Measurements from ENCODE around the gene ATXN1.

The ATXN1 gene

DNA sequence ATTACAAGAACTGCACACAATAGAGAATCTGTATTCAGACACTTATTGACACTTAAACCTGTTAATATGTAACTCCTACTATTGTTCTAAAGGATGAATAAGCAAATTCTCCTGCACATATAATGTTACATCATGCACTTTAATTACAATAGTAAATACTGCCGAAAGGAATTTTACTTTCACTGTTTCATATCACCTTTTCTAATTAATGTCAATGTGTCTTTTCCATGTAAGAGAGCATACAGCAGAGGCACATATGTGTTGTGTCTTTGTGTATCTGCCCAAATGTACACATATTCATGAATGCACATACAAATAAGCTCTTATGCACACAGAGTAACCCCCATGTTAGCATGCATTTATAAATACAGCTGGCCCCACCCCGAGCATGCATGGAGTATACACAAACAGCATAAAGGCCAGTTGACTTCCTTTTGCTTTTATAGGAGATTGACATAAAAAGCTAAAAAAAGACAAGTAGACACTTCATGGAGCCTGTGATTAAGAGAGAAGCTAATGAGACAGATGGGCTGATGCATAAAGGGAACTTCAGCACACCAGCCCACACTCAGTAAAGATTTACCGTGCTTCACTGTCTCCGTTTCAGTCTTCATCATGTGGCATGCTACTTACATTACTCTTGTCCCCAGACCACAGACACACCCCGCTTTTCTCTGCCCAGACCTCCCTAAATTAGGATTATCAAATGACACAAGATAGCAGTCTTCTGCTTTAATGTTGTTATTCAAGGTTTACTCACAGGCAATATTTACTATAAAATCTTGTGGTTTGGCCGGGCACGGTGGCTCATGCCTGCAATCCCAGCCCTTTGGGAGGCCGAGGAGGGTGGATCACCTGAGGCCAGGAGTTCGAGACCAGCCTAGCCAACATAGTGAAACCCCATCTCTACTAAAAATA lies 184.6 kb downstream of the ATXN1 start:
- Histone ChIP-seq H3K9me3 (ENCODE audit: control insufficient read depth, low read length) (no peaks in the 10 kb centered on the region), H3K23ac (ENCODE audit: low read length in 2 of 2) (no peak overlapping the region), H2AK5ac (ENCODE audit: low read length, severe bottlenecking) (no peak overlapping the region), H3K18ac (ENCODE audit: low read depth in 1 of 2, low read length in 2 of 2) (no peak overlapping the region), H2BK120ac (ENCODE audit: low read depth, low read length) (no peak overlapping the region), H4K8ac (ENCODE audit: low read length) (no peak overlapping the region), H3K36me3 (ENCODE audit: control insufficient read depth in 1 of 2, insufficient read depth in 2 of 2, low read depth in 1 of 2, low read length in 2 of 2) (peaks cover 0 to 14% of the 10 kb centered on the region in 2 experiments), H3K9ac (ENCODE audit: low read length) (no peak overlapping the region), H2BK5ac (ENCODE audit: low read depth, low read length, poor library complexity, severe bottlenecking) (no peak overlapping the region), H2AFZ (ENCODE audit: low read depth, low read length) (no peak overlapping the region), H3K4me1 (ENCODE audit: control insufficient read depth, insufficient read depth, low read depth, low read length) (no peaks in the 10 kb centered on the region), H2BK12ac (ENCODE audit: low read length in 2 of 2) (no peak overlapping the region), H2BK15ac (ENCODE audit: low read depth, poor library complexity, severe bottlenecking) (no peak overlapping the region), H3K79me1 (replicated peaks; ENCODE audit: low read length, poor library complexity, severe bottlenecking) (peaks cover 4% of the 10 kb centered on the region), H3K4ac (ENCODE audit: low read depth in 1 of 2, low read length in 2 of 2) (no peak overlapping the region), H3K4me3 (ENCODE audit: insufficient read depth in 1 of 2, low read depth in 1 of 2, low read length in 2 of 2) (no peak overlapping the region), H3K4me2 (ENCODE audit: low read length, poor library complexity, severe bottlenecking) (no peak overlapping the region), H3K27me3 (ENCODE audit: control insufficient read depth in 1 of 2, insufficient read depth in 1 of 2, low read length in 2 of 2) (no peaks in the 10 kb centered on the region), H3K14ac (ENCODE audit: low read length in 2 of 2) (peak overlapping the region in 1 of 2 experiments; percentile 36), H3K27ac (ENCODE audit: low read length, poor library complexity, severe bottlenecking) (no peak overlapping the region), H4K91ac (ENCODE audit: low read length) (no peak overlapping the region)
- 87% methylated on average over 6 of the region's 9 CpGs for WGBS
- peak; percentile 9 for DNase-seq

- H4K8ac ChIP-seq (ENCODE audit: low read length), result no peak overlapping the region
- no peak overlapping the region for H3K18ac ChIP-seq (ENCODE audit: low read depth in 1 of 2, low read length in 2 of 2)
- WGBS, result 100% methylated on average over 2 of the region's 2 CpGs
- H2AFZ ChIP-seq (ENCODE audit: low read depth, low read length), result no peak overlapping the region
- no peak overlapping the region for H2BK15ac ChIP-seq (ENCODE audit: low read depth, poor library complexity, severe bottlenecking)
- H2BK5ac ChIP-seq (ENCODE audit: low read depth, low read length, poor library complexity, severe bottlenecking), result no peak overlapping the region
- H4K91ac ChIP-seq (ENCODE audit: low read length), result no peak overlapping the region
- H3K27ac ChIP-seq (ENCODE audit: low read length, poor library complexity, severe bottlenecking), result no peak overlapping the region
- no peak for DNase-seq
- H3K4me1 ChIP-seq (ENCODE audit: control insufficient read depth, insufficient read depth, low read depth, low read length), result no peaks in the 10 kb centered on the region
- peaks cover 5% of the 10 kb centered on the region for H3K79me1 ChIP-seq (replicated peaks; ENCODE audit: low read length, poor library complexity, severe bottlenecking)
- no peak overlapping the region for H3K4me3 ChIP-seq (ENCODE audit: insufficient read depth in 1 of 2, low read depth in 1 of 2, low read length in 2 of 2)
- H3K9ac ChIP-seq (ENCODE audit: low read length), result no peak overlapping the region
- no peak overlapping the region for H3K14ac ChIP-seq (ENCODE audit: low read length in 2 of 2)
- H3K4ac ChIP-seq (ENCODE audit: low read depth in 1 of 2, low read length in 2 of 2), result no peak overlapping the region
- peaks cover 0 to 7% of the 10 kb centered on the region in 2 experiments for H3K36me3 ChIP-seq (ENCODE audit: control insufficient read depth in 1 of 2, insufficient read depth in 2 of 2, low read depth in 1 of 2, low read length in 2 of 2)
- no peak overlapping the region for H2BK12ac ChIP-seq (ENCODE audit: low read length in 2 of 2)
- no peaks in the 10 kb centered on the region for H3K9me3 ChIP-seq (ENCODE audit: control insufficient read depth, low read length)
- H2AK5ac ChIP-seq (ENCODE audit: low read length, severe bottlenecking), result no peak overlapping the region
- no peak overlapping the region for H3K23ac ChIP-seq (ENCODE audit: low read length in 2 of 2)
- no peaks in the 10 kb centered on the region for H3K27me3 ChIP-seq (ENCODE audit: control insufficient read depth in 1 of 2, insufficient read depth in 1 of 2, low read length in 2 of 2)
- no peak overlapping the region for H2BK120ac ChIP-seq (ENCODE audit: low read depth, low read length)
- H3K4me2 ChIP-seq (ENCODE audit: low read length, poor library complexity, severe bottlenecking), result no peak overlapping the region
Observed at GRCh38 chr6:16575655-16576054, 185.6 kb downstream of the ATXN1 start.

- Histone ChIP-seq H3K79me1 (replicated peaks; ENCODE audit: low read length, poor library complexity, severe bottlenecking) (peaks cover 5% of the 10 kb centered on the region), H2AK5ac (ENCODE audit: low read length, severe bottlenecking) (no peak overlapping the region), H3K27ac (ENCODE audit: low read length, poor library complexity, severe bottlenecking) (no peak overlapping the region), H3K9me3 (ENCODE audit: control insufficient read depth, low read length) (no peaks in the 10 kb centered on the region), H4K8ac (ENCODE audit: low read length) (no peak overlapping the region), H3K36me3 (ENCODE audit: control insufficient read depth in 1 of 2, insufficient read depth in 2 of 2, low read depth in 1 of 2, low read length in 2 of 2) (peaks cover 0 to 11% of the 10 kb centered on the region in 2 experiments), H2BK120ac (ENCODE audit: low read depth, low read length) (no peak overlapping the region), H3K27me3 (ENCODE audit: control insufficient read depth in 1 of 2, insufficient read depth in 1 of 2, low read length in 2 of 2) (no peaks in the 10 kb centered on the region), H3K18ac (ENCODE audit: low read depth in 1 of 2, low read length in 2 of 2) (no peak overlapping the region), H3K4me1 (ENCODE audit: control insufficient read depth, insufficient read depth, low read depth, low read length) (no peaks in the 10 kb centered on the region), H3K23ac (ENCODE audit: low read length in 2 of 2) (no peak overlapping the region), H3K4me2 (ENCODE audit: low read length, poor library complexity, severe bottlenecking) (no peak overlapping the region), H2AFZ (ENCODE audit: low read depth, low read length) (no peak overlapping the region), H2BK12ac (ENCODE audit: low read length in 2 of 2) (no peak overlapping the region), H3K9ac (ENCODE audit: low read length) (no peak overlapping the region), H3K4me3 (ENCODE audit: insufficient read depth in 1 of 2, low read depth in 1 of 2, low read length in 2 of 2) (no peak overlapping the region), H3K14ac (ENCODE audit: low read length in 2 of 2) (no peak overlapping the region), H4K91ac (ENCODE audit: low read length) (no peak overlapping the region), H3K4ac (ENCODE audit: low read depth in 1 of 2, low read length in 2 of 2) (no peak overlapping the region), H2BK15ac (ENCODE audit: low read depth, poor library complexity, severe bottlenecking) (no peak overlapping the region), H2BK5ac (ENCODE audit: low read depth, low read length, poor library complexity, severe bottlenecking) (no peak overlapping the region)
- DNase-seq, result no peak
- WGBS, result 97% methylated on average over 2 of the region's 2 CpGs
Observed at GRCh38 chr6:16572943-16573342, 188.3 kb downstream of the ATXN1 start.

DNA sequence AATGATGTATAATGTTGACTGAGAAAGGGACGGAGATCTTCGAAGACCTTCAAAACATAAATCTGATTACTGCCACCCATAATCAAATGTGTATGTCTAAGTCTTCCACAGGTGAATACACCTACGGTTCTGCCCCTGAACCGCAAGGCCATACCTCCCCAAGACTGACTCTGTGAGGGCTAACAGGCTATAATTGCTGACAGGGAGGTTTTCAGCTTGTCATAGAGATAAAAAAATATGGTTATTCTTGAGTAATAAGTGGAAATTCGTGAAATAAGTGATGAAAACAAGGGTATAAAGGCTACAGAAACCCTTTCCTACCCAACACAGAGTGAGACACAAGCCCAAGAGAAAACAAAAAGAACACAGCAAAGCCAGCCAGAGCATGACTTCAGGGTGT lies 188.9 kb downstream of the ATXN1 start:
- Histone ChIP-seq H3K4me3 (ENCODE audit: insufficient read depth in 1 of 2, low read depth in 1 of 2, low read length in 2 of 2) (no peak overlapping the region), H3K9me3 (ENCODE audit: control insufficient read depth, low read length) (no peaks in the 10 kb centered on the region), H3K27me3 (ENCODE audit: control insufficient read depth in 1 of 2, insufficient read depth in 1 of 2, low read length in 2 of 2) (no peaks in the 10 kb centered on the region), H3K36me3 (ENCODE audit: control insufficient read depth in 1 of 2, insufficient read depth in 2 of 2, low read depth in 1 of 2, low read length in 2 of 2) (peaks cover 0 to 11% of the 10 kb centered on the region in 2 experiments), H2BK15ac (ENCODE audit: low read depth, poor library complexity, severe bottlenecking) (no peak overlapping the region), H3K4me2 (ENCODE audit: low read length, poor library complexity, severe bottlenecking) (no peak overlapping the region), H3K79me1 (replicated peaks; ENCODE audit: low read length, poor library complexity, severe bottlenecking) (peaks cover 5% of the 10 kb centered on the region), H3K27ac (ENCODE audit: low read length, poor library complexity, severe bottlenecking) (no peak overlapping the region), H3K14ac (ENCODE audit: low read length in 2 of 2) (no peak overlapping the region), H2AFZ (ENCODE audit: low read depth, low read length) (no peak overlapping the region), H3K23ac (ENCODE audit: low read length in 2 of 2) (no peak overlapping the region), H2BK120ac (ENCODE audit: low read depth, low read length) (no peak overlapping the region), H3K9ac (ENCODE audit: low read length) (no peak overlapping the region), H4K91ac (ENCODE audit: low read length) (no peak overlapping the region), H2BK5ac (ENCODE audit: low read depth, low read length, poor library complexity, severe bottlenecking) (no peak overlapping the region), H3K4me1 (ENCODE audit: control insufficient read depth, insufficient read depth, low read depth, low read length) (no peaks in the 10 kb centered on the region), H2BK12ac (ENCODE audit: low read length in 2 of 2) (no peak overlapping the region), H3K4ac (ENCODE audit: low read depth in 1 of 2, low read length in 2 of 2) (no peak overlapping the region), H4K8ac (ENCODE audit: low read length) (no peak overlapping the region), H2AK5ac (ENCODE audit: low read length, severe bottlenecking) (no peak overlapping the region), H3K18ac (ENCODE audit: low read depth in 1 of 2, low read length in 2 of 2) (no peak overlapping the region)
- 100% methylated on average over 3 of the region's 5 CpGs for WGBS
- DNase-seq, result no peak
